GM19467 (cell line): ENCODE results near the gene GCK.

ENCODE experiments used
- ATAC-seq: cut with Tn5 transposase; IDR thresholded peaks from one replicate; pipeline ENCODE4 v1.9.1; 2021; ENCODE audit warnings: mild to moderate bottlenecking, moderate library complexity; ENCODE audit not compliant: unreplicated experiment

The GCK gene

GRCh38 chr7:44097064-44097932, 91.9 kb downstream of the GCK start:
- ATAC-seq, result no peak

- no peak for ATAC-seq
These were observed 92.8 kb downstream of the GCK start for GRCh38 chr7:44096326-44096881.

GRCh38 chr7:44095781-44096180, 93.5 kb downstream of the GCK start:
- ATAC-seq, result no peak

GRCh38 chr7:44094883-44095592, 94.2 kb downstream of the GCK start:
- ATAC-seq, result no peak

GRCh38 chr7:44094365-44094764, 94.9 kb downstream of the GCK start:
- no peak for ATAC-seq
